Progenitor cell of endocrine pancreas (in vitro differentiated cells): Measurements from ENCODE around the gene ASF1B. TPM values are rescaled to one million over a fixed set of nuclear protein-coding genes. Genes with fewer than 3 reads are reported as not detected.

Experiments
- DNase-seq: peaks from one replicate; pipeline ENCODE4 v3.0.0; 2021; ENCODE audit warnings: low spot score; ENCODE audit not compliant: unreplicated experiment
- H3K27ac Mint-ChIP-seq: 2 replicates; pipeline ENCODE4 v1.8.0; 2021; ENCODE audit warnings: mild to moderate bottlenecking, moderate library complexity, mixed read lengths
- H3K27me3 Mint-ChIP-seq: 2 replicates; pipeline ENCODE4 v1.8.0; 2021; ENCODE audit warnings: mixed read lengths
- H3K36me3 Mint-ChIP-seq: 2 replicates; pipeline ENCODE4 v1.8.0; 2022; ENCODE audit warnings: mixed read lengths; ENCODE audit not compliant: insufficient read depth
- H3K4me1 Mint-ChIP-seq: 2 replicates; pipeline ENCODE4 v1.8.0; 2021; ENCODE audit warnings: low read depth, mixed read lengths
- H3K4me3 Mint-ChIP-seq: 2 replicates; pipeline ENCODE4 v1.8.0; 2021; ENCODE audit warnings: low read depth, mild to moderate bottlenecking, moderate library complexity, mixed read lengths
- H3K9me3 Mint-ChIP-seq: 2 replicates; pipeline ENCODE4 v1.8.0; 2021; ENCODE audit warnings: low read depth, mixed read lengths
- total RNA-seq: library from RNA; stranded (reverse); gene quantifications from 2 replicates; pipeline ENCODE4 v1.2.1, GENCODE V29; 2021
- TF ChIP-seq, protein P1 (sequence below): fragments of 200-600 bp; sonication (generic); IDR thresholded peaks from one replicate; pipeline ENCODE4 v1.5.0; 2021; ENCODE audit warnings: antibody characterized with exemption, mild to moderate bottlenecking; ENCODE audit not compliant: unreplicated experiment

The ASF1B gene
- total RNA-seq, 1 donor from 2014 or later = 18.4 TPM

DNA sequence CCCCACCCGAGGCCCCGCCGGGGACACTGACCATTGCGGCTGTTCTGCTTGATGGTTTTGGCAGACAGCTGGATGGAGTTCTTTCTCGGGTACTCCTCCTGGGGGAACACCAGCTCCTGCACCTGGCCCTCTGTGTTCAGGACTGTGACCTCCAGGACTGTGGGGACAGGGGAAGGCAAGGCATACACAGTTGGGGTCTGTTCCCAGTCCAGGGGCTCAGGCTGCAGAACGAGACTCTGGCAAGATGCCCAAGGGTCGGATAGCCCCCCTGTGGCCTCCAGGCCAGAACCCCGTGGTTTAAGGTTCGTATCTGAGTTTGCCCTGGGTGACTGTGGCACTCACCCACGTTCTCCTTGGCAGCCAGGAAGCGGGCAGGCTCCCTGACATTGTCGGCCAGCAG, 22.7 kb upstream of the ASF1B start:
- Mint-ChIP-seq H3K4me3 (no peak overlapping the region), H3K27me3 (no peaks in the 10 kb centered on the region), H3K27ac (no peak overlapping the region), H3K9me3 (no peaks in the 10 kb centered on the region), H3K4me1 (no peaks in the 10 kb centered on the region), H3K36me3 (peaks cover 14% of the 10 kb centered on the region)
- no peak for DNase-seq
- TF ChIP-seq, protein P1, sequence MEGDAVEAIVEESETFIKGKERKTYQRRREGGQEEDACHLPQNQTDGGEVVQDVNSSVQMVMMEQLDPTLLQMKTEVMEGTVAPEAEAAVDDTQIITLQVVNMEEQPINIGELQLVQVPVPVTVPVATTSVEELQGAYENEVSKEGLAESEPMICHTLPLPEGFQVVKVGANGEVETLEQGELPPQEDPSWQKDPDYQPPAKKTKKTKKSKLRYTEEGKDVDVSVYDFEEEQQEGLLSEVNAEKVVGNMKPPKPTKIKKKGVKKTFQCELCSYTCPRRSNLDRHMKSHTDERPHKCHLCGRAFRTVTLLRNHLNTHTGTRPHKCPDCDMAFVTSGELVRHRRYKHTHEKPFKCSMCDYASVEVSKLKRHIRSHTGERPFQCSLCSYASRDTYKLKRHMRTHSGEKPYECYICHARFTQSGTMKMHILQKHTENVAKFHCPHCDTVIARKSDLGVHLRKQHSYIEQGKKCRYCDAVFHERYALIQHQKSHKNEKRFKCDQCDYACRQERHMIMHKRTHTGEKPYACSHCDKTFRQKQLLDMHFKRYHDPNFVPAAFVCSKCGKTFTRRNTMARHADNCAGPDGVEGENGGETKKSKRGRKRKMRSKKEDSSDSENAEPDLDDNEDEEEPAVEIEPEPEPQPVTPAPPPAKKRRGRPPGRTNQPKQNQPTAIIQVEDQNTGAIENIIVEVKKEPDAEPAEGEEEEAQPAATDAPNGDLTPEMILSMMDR = no peak

DNA sequence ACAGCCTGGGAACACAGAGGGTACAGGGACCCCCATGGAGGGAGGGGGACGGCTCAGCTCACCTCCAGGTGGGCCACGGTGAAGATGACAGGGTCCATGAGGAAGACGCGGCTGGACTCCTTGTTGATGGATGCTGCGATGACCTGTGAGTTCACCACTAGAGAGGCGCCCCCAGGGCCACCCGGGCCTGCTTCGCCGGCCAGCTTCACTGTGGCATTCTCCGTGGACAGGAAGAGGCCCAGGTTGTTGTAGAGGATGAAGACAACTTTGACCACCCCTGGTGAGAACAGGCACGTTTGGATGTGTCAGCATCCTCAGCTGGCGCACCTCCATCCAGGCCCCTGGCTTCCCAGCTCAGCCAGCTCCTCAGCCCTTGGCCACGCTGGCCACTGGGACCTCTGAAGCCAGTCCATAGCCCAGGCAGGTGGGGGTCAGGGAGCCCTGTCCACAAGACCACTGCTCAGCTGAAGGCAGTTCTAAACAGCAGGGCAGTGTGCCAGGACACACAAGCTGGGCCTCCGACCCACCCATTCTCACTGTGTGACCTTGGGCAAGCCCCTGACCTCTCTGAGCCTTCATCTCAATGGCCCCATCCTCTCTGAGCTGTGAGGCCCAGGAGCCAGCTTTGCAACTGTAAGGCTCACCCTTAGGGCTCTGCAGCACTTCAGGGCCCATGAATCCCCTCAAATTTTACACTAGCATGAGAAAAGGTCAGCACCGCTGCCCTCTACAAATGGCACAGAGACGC, 22.1 kb upstream of the ASF1B start:
- no peak overlapping the region for H3K27ac Mint-ChIP-seq
- H3K9me3 Mint-ChIP-seq = no peaks in the 10 kb centered on the region
- H3K27me3 Mint-ChIP-seq = no peaks in the 10 kb centered on the region
- H3K36me3 Mint-ChIP-seq = peaks cover 14% of the 10 kb centered on the region
- no peak for DNase-seq
- no peak overlapping the region for H3K4me3 Mint-ChIP-seq
- TF ChIP-seq, protein P1 = no peak
- no peaks in the 10 kb centered on the region for H3K4me1 Mint-ChIP-seq

DNA sequence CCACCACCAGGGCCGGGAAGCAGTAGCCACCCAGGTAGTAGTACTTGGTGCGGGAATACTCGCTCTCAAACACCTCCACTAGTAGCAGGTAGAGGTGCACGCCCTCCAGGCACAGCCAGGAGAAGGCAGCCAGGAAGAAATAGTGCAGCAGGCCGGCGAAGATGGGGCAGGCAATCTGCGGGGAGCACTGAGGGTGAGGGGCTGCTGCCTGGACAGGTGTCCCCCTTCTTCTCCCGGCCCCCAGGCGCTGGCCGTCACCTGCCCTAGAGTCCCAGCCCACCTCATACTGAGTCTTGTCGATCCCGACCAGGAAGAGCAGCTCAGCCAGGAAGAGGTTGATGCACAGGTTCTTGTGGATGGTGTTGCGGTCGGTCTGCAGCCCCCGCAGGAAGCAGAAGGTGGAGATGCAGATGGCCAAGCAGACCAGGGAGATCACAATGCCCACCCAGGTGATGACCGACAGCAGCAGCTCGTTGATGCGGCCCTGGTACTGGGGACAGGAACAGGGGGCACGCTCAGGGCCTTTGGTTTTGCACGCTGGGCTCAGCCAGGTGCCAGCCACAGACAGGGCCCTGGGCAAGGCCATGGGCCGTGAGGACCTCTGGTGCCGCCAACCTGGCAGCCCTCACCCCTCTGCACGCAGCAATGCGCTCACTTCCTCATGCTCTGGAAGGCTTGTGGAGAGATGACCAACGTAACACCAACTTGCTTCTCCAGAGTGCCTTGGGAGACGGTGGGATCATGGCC, 20.8 kb upstream of the ASF1B start:
- no peaks in the 10 kb centered on the region for H3K9me3 Mint-ChIP-seq

DNA sequence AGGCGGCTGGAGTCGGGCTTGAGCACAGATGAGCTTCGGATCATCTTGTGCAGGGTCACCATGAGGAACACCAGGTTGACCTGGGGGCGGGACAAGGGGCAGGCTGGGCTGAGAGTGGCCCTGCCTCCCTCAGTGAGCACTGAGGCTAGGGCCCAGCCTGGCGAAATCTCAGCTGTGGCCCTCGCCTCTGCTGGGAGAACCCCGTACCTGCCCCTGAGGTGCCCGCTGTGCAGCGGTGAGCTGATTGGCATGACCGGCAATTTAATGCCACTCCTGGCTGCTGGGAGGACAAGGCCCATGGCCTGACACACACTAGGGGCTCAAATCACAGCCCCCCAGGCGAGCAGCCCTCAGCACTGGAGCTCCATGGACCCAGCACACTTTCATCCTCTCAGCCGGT, 19.7 kb upstream of the ASF1B start:
- Mint-ChIP-seq H3K4me3 (no peak overlapping the region), H3K9me3 (no peaks in the 10 kb centered on the region), H3K27me3 (no peaks in the 10 kb centered on the region), H3K27ac (no peak overlapping the region), H3K4me1 (no peaks in the 10 kb centered on the region), H3K36me3 (peaks cover 13% of the 10 kb centered on the region)
- no peak for DNase-seq
- TF ChIP-seq, protein P1 = no peak

More for the DNA sequence above, 20.8 kb upstream of the ASF1B start:
- TF ChIP-seq, protein P1 = no peak
- Mint-ChIP-seq H3K27me3 (no peaks in the 10 kb centered on the region), H3K4me3 (no peak overlapping the region), H3K27ac (no peak overlapping the region), H3K4me1 (no peaks in the 10 kb centered on the region), H3K36me3 (peaks cover 13% of the 10 kb centered on the region)
- no peak for DNase-seq

DNA sequence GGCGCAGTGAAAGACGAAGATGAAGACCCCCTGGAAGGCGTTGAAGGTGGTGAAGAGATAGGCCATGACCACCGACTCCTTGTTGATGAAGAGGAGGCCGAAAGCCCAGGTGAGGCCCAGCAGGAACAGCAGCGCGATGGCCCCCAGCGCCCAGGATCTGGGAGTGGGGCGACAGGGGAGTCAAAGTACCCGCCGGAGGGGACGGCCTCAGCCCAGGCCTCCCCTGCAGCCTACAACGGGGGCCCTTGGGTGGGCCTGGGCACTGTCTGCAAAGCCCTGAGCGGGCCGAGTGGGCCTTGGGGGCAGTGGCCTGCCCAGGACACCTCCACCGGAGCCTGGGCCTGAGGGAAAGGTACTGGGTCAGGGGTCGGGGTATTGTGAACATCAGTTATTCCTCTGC, 19.0 kb upstream of the ASF1B start:
- TF ChIP-seq, protein P1 = no peak
- Mint-ChIP-seq H3K36me3 (peaks cover 13% of the 10 kb centered on the region), H3K4me1 (no peaks in the 10 kb centered on the region), H3K4me3 (no peak overlapping the region), H3K9me3 (no peaks in the 10 kb centered on the region), H3K27me3 (no peaks in the 10 kb centered on the region), H3K27ac (no peak overlapping the region)
- DNase-seq = no peak
